RWPE1 (cell line): ENCODE measurements around the gene MCAT.

ENCODE experiments used
- CTCF ChIA-PET: fragments of 350-600 bp; sonication (Branson Sonifier 250); formaldehyde crosslinking; extraction: SDS; loops from one replicate; lab custom pipeline; 2021; lab: Yijun Ruan, JAX
- POLR2A ChIA-PET: fragments of 400-600 bp; formaldehyde crosslinking; extraction: SDS; loops from one replicate; lab custom pipeline; 2020; ENCODE audit warnings: antibody characterized with exemption; ENCODE audit not compliant: low non-redundant PET; lab: Yijun Ruan, JAX
- DNase-seq: peaks from one replicate; pipeline ENCODE4 v3.0.0; 2012; ENCODE audit warnings: low spot score
- H3K27ac ChIP-seq: fragments of 450-650 bp; 2 replicates; pipeline ENCODE4 v1.5.1; 2017
- TF ChIP-seq, protein P1 (sequence below): fragments of 450-650 bp; conservative IDR thresholded peaks from 2 replicates; pipeline ENCODE4 v1.5.1; 2017; ENCODE audit warnings: low read depth, mild to moderate bottlenecking

Gene MCAT

DNA sequence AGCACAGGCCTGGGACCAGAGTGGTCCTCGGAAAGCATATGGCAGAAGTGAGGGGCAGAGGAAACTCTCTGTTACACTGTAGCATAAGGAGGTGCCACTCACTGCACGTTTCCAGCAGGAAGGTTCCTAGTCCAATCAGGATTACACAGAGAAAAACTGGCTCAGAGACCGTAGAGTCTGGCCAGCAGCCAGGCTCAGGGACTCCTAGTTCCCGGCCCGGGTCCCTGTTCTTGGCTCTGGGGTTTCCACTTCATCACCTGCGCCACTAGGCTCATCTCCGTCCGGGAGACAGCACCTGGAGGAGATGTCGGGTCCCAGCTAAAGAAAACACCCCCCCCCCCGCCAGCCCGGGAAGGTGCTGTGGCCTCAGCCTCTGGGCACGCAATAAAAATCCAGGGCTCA lies 42.7 kb upstream of the MCAT start:
- ChIA-PET POLR2A (no interaction called here), CTCF (no interaction called here)
- TF ChIP-seq, protein P1, sequence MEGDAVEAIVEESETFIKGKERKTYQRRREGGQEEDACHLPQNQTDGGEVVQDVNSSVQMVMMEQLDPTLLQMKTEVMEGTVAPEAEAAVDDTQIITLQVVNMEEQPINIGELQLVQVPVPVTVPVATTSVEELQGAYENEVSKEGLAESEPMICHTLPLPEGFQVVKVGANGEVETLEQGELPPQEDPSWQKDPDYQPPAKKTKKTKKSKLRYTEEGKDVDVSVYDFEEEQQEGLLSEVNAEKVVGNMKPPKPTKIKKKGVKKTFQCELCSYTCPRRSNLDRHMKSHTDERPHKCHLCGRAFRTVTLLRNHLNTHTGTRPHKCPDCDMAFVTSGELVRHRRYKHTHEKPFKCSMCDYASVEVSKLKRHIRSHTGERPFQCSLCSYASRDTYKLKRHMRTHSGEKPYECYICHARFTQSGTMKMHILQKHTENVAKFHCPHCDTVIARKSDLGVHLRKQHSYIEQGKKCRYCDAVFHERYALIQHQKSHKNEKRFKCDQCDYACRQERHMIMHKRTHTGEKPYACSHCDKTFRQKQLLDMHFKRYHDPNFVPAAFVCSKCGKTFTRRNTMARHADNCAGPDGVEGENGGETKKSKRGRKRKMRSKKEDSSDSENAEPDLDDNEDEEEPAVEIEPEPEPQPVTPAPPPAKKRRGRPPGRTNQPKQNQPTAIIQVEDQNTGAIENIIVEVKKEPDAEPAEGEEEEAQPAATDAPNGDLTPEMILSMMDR = no peak
- H3K27ac ChIP-seq = peak overlapping the region; percentile 91
- DNase-seq = peak; percentile 44

DNA sequence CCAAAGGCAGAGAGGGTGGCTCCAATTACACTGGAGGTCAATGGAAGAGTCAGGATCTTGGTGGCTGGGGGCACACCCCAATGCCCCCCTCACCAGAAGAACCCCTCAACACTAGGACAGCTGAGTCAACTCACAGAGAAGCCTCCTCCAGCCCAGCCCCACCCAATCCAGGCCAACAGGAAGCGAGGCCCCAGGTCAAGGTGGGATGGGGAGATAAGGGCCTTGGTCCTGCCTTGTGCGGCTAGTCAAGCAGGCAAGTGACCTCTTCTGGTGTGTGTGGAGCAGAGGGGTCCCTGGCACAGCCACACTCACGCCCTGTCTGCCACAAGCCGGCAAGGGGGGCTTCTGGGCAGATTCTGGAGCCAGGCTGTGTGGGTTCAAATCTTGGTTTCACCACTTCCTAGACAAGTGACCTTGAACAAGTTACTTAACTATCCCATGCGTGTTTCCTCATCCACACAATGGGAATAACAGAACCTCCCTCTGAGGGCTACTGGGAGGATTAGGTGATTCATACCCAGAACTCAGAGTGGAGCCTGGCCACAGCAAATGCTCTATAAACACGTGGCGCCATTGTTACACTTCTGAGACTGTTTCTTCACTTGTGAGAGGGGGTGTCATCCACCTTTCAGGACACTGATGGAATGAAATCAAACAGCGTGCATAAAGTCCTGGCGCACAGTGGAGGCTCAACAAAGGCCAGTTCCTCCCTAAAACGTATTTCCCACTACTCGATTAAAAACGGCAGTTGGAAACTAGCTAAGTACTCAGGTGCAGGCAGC lies 40.5 kb upstream of the MCAT start:
- CTCF ChIA-PET = no interaction called here
- peak overlapping the region; percentile 65 for H3K27ac ChIP-seq
- TF ChIP-seq, protein P1 = no peak
- POLR2A ChIA-PET = no interaction called here
- no peak for DNase-seq

DNA sequence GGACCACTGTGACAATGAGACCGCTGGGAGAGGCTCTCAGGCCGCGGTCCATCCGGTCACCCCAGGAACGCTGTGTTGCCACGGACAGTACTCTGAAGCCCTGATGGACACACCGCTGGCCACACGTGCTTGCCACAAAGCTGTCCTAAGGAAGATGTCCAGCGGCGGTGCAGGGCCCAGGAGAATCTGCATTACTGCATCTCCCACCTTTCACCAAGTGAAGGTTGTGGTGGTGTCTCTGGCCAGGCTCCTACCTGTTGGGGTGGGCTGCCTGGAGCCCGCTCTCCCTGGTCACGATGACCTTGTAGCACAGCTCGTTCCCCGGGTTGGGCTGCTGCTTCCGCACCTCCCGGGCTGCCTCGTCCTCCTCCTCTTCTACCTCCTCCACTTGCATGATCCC lies 39.5 kb upstream of the MCAT start:
- POLR2A ChIA-PET = no interaction called here
- CTCF ChIA-PET = no interaction called here
- DNase-seq = no peak

DNA sequence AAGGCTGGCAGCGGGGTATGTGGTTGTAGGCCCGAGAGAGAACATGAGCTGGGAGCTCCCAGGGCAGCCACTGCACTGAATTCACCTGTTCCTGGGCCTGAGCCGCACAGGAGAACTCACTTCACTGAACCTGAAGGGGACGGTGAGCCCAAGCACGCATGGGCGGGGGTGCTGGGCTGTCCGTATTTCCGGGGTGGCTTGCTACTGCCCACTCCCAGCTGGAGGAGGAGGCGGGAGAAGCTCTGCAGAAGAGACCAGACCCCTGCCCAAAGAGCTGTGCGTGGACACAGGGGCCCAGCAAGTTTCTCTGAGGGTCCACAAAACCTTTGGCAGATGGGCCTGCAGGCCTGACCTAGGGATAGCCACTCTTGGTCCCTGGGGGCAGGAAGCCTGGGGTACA lies 38.9 kb upstream of the MCAT start:
- ChIA-PET POLR2A (no interaction called here), CTCF (no interaction called here)
- TF ChIP-seq, protein P1 = no peak
- peak overlapping the region; percentile 65; the same call in 1 of the 2 replicates for H3K27ac ChIP-seq
- no peak for DNase-seq

More for the DNA sequence above, 39.5 kb upstream of the MCAT start:
- TF ChIP-seq, protein P1 = no peak
- H3K27ac ChIP-seq = peak overlapping the region; percentile 65; the same call in 1 of the 2 replicates

DNA sequence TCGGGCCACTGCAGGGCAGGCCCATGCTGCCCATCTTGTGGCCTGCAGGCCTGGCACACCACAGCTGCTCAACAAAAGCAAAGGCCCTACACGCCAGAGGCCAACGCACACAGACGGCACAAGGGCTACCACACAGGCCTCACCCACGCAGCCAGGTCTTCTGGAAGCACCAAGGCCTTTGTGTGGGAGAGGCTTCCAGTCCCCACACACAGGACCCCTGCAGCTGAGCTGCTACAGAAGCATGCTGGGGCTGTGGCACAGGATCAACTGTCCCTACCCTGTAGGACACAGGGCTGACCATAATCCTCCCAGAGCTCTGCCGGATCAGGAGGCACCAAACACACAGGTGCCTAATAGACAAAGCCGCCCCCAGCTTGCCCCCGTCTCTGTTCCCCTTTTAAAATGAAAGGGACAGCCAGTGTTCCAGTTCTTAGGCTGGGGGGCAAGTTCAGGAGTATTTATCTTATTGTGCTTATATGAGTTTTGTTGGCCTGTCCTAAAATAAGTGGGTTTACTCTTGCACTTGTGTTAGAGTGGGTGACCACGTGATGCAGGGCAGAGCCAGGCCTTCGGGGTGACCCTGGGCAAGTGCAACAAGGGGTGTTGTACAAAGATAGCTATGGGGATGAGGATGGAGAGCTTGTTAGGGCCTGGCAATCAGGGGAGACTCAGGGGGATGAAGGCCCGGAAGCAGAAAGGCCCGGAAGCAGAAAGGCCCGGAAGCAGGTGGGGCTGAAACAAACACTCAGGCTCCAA lies 38.3 kb upstream of the MCAT start:
- POLR2A ChIA-PET = no interaction called here
- TF ChIP-seq, protein P1 = no peak
- CTCF ChIA-PET = no interaction called here
- peak overlapping the region; percentile 65 for H3K27ac ChIP-seq
- DNase-seq = no peak

DNA sequence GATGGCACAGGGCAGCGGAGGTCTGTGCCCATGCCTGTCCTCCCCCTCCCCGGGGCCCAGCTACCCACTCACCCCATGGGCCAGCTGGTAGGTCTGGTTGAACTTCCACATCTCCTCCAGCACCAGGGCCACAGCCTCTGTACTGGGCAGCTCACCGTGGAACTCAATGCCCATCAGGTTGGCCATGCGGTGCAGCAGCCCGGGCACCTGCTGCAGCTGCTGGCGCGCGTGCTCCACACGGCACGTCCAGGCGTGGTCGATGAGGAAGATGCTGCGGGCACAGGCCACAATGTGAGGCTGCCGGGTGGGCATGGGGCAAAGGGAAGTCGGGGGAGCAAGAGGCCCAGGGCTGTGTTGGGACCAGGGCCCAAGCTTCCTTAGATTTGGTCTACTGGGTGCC lies 37.5 kb upstream of the MCAT start:
- CTCF ChIA-PET = interaction anchor here (0.7 kb wide), 1 partner anchor 21 kb away, joined by 7 read pairs; no protein-coding TSS in a partner anchor
- TF ChIP-seq, protein P1 = no peak
- POLR2A ChIA-PET = no interaction called here
- DNase-seq = no peak
- H3K27ac ChIP-seq = peak overlapping the region; percentile 65
